Smooth muscle cell (in vitro differentiated cells): ENCODE data around the gene ASCL4. TPM values are rescaled to one million over a fixed set of nuclear protein-coding genes. Genes with fewer than 3 reads are reported as not detected.

Source experiments
- DNase-seq: peaks from one replicate; lab custom pipeline; 2025; ENCODE audit not compliant: unreplicated experiment; lab: John Stamatoyannopoulos, UW
- H2AFZ ChIP-seq: fragments of 200-600 bp; sonication (generic); 2 replicates; pipeline ENCODE4 v1.6.0; 2016; ENCODE audit warnings: antibody characterized with exemption, low read depth, mild to moderate bottlenecking
- H3F3A ChIP-seq: fragments of 200-600 bp; sonication (generic); 2 replicates; pipeline ENCODE4 v1.6.0; 2017; ENCODE audit warnings: antibody characterized with exemption, low read depth
- H3K27ac ChIP-seq: fragments of 200-600 bp; sonication (generic); 2 replicates; pipeline ENCODE4 v1.5.1; 2016; ENCODE audit warnings: low read depth, mild to moderate bottlenecking
- H3K27me3 ChIP-seq: fragments of 200-600 bp; sonication (generic); 2 replicates; pipeline ENCODE4 v1.6.1; 2016; ENCODE audit warnings: low read depth, mild to moderate bottlenecking
- H3K36me3 ChIP-seq: fragments of 200-600 bp; sonication (generic); 2 replicates; pipeline ENCODE4 v1.5.1; 2016; ENCODE audit warnings: low read depth
- H3K4me1 ChIP-seq: fragments of 200-600 bp; sonication (generic); 2 replicates; pipeline ENCODE4 v1.5.1; 2016; ENCODE audit warnings: low read depth
- H3K4me2 ChIP-seq: fragments of 200-600 bp; sonication (generic); 2 replicates; pipeline ENCODE4 v1.6.0; 2016; ENCODE audit warnings: mild to moderate bottlenecking
- H3K4me3 ChIP-seq: fragments of 200-600 bp; sonication (generic); 2 replicates; pipeline ENCODE4 v1.5.1; 2016; ENCODE audit warnings: mild to moderate bottlenecking
- H3K79me2 ChIP-seq: fragments of 200-600 bp; sonication (generic); 2 replicates; pipeline ENCODE4 v1.6.0; 2016; ENCODE audit warnings: low read depth, mild to moderate bottlenecking
- H3K9ac ChIP-seq: fragments of 200-600 bp; sonication (generic); 2 replicates; pipeline ENCODE4 v1.6.0; 2016; ENCODE audit warnings: low read depth
- H3K9me3 ChIP-seq: fragments of 200-600 bp; sonication (generic); replicated peaks from 2 replicates; pipeline ENCODE4 v1.5.1; 2016; ENCODE audit warnings: low read depth
- H4K20me1 ChIP-seq: fragments of 200-600 bp; sonication (generic); 2 replicates; pipeline ENCODE4 v1.6.0; 2016; ENCODE audit warnings: low read depth
- CTCF ChIP-seq: fragments of 200-600 bp; sonication (generic); IDR thresholded peaks from 2 replicates; pipeline ENCODE4 v1.5.1; 2017; ENCODE audit warnings: borderline replicate concordance, mild to moderate bottlenecking, antibody characterized with exemption; ENCODE audit not compliant: insufficient read depth, poor library complexity, severe bottlenecking
- WGBS: methylation state at CpG from one replicate; pipeline ENCODE4 v1.1.7; 2016; ENCODE audit warnings: low lambda C conversion rate; 5-methylcytosine and 5-hydroxymethylcytosine counted together
- polyA plus RNA-seq: library from polyadenylated mRNA; unstranded; fragments of >200 nt; fragmentation: Nextera tagmentation; extraction: Ambion mirVana; gene quantifications from 2 replicates; pipeline ENCODE4 v1.2.1, GENCODE V29; 2016
- total RNA-seq: library from RNA; depleted of rRNA; stranded (reverse); fragments of >200 nt; gene quantifications from 2 replicates; pipeline ENCODE4 v1.2.3, GENCODE V29; 2014

The ASCL4 gene
- total and polyA plus RNA-seq, 2 experiments from 2014 or later = not detected

- no peak overlapping the region for H2AFZ ChIP-seq
- peaks cover 6% of the 10 kb centered on the region for H3F3A ChIP-seq
- peak overlapping the region; percentile 86 for H3K9ac ChIP-seq
- no peak for TF ChIP-seq CTCF
- DNase-seq = no peak
- 4% methylated on average over 30 of the region's 30 CpGs for WGBS
- H3K27me3 ChIP-seq = no peaks in the 10 kb centered on the region
- H3K79me2 ChIP-seq = peaks cover 35% of the 10 kb centered on the region
- peaks cover 35% of the 10 kb centered on the region for H4K20me1 ChIP-seq
- H3K4me3 ChIP-seq = peak overlapping the region; percentile 86
- H3K36me3 ChIP-seq = peaks cover 12% of the 10 kb centered on the region
- peak overlapping the region; percentile 95 for H3K27ac ChIP-seq
- H3K9me3 ChIP-seq = no peaks in the 10 kb centered on the region
- H3K4me1 ChIP-seq = peaks cover 25% of the 10 kb centered on the region
- H3K4me2 ChIP-seq = peak overlapping the region; percentile 91
Observed at GRCh38 chr12:107760207-107760808, 14.2 kb upstream of the ASCL4 start.

- Histone ChIP-seq H3K36me3 (peaks cover 11% of the 10 kb centered on the region), H3F3A (peaks cover 6% of the 10 kb centered on the region), H3K27ac (peak within 1 kb of the TSS; percentile 95), H3K4me3 (peak within 1 kb of the TSS; percentile 86), H4K20me1 (peaks cover 35% of the 10 kb centered on the region), H3K9me3 (no peaks in the 10 kb centered on the region), H2AFZ (peak within 1 kb of the TSS; percentile 100), H3K4me2 (peak within 1 kb of the TSS; percentile 96), H3K79me2 (peaks cover 30% of the 10 kb centered on the region), H3K4me1 (peaks cover 25% of the 10 kb centered on the region), H3K27me3 (no peaks in the 10 kb centered on the region), H3K9ac (peak within 1 kb of the TSS; percentile 86)
- 1% methylated on average over 52 of the region's 83 CpGs for WGBS
- peak; percentile 75 for DNase-seq
- peak; percentile 38 for TF ChIP-seq CTCF
Observed at GRCh38 chr12:107760809-107761501, 13.5 kb upstream of the ASCL4 start, which contains the start of gene PRDM4. Gene PRDM4 (minus strand): TSS chr12:107761137. CDS start chr12:107760515, 622 bp downstream.

- no peaks in the 10 kb centered on the region for H3K9me3 ChIP-seq
- peak overlapping the region; percentile 78 for H3K27ac ChIP-seq
- peak overlapping the region; percentile 100 for H2AFZ ChIP-seq
- H3K27me3 ChIP-seq = no peaks in the 10 kb centered on the region
- peak overlapping the region; percentile 96 for H3K4me2 ChIP-seq
- peaks cover 6% of the 10 kb centered on the region for H3F3A ChIP-seq
- TF ChIP-seq CTCF = no peak
- peak overlapping the region; percentile 86 for H3K4me3 ChIP-seq
- H3K36me3 ChIP-seq = peaks cover 6% of the 10 kb centered on the region
- no peak for DNase-seq
- H3K4me1 ChIP-seq = peaks cover 25% of the 10 kb centered on the region
- WGBS = 2% methylated on average over 12 of the region's 12 CpGs
- H4K20me1 ChIP-seq = peaks cover 34% of the 10 kb centered on the region
- peak overlapping the region; percentile 80 for H3K9ac ChIP-seq
- peaks cover 28% of the 10 kb centered on the region for H3K79me2 ChIP-seq
Observed at GRCh38 chr12:107761502-107761904, 13.0 kb upstream of the ASCL4 start.
